ENCODE results near the gene KRT10.

The KRT10 gene

GRCh38 chr17:40809721-40810421 lies 12.5 kb downstream of the KRT10 start:
- Mint-ChIP-seq H3K27me3 (peaks cover 71% of the 10 kb centered on the region), H3K36me3 (ENCODE audit: low read depth) (no peaks in the 10 kb centered on the region), H3K9me3 (peaks cover 6% of the 10 kb centered on the region), H3K27ac (no peak overlapping the region), H3K4me1 (ENCODE audit: low read depth) (no peaks in the 10 kb centered on the region), H3K4me3 (no peak overlapping the region)
- intact Hi-C loops (cut with micrococcal nuclease), result loop anchor here (10.0 kb wide), 1 partner anchor 515 kb away; no protein-coding TSS in a partner anchor

DNA sequence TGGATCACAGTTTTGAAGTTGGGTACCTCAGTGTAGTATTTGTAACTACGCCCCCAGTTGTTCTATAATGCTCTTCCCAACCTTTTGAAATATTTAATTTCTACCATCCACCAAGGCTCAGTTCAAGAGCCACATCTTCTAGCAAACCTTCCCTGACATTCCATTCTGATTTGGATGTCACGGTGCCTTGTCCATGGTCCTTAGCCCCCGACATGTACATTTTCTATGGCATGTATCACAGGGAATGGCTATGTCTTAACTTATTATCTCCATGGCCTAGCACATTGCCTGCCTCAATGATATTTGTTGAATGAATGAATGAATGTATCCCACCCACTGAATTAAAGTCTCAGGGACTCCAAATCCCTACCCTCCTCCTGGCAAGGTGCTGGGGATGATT lies 16.3 kb downstream of the KRT10 start:
- H3K27me3 Mint-ChIP-seq, result peaks cover 50% of the 10 kb centered on the region
- no peaks in the 10 kb centered on the region for H3K36me3 Mint-ChIP-seq (ENCODE audit: low read depth)
- H3K4me1 Mint-ChIP-seq (ENCODE audit: low read depth), result no peaks in the 10 kb centered on the region
- no peaks in the 10 kb centered on the region for H3K9me3 Mint-ChIP-seq
- intact Hi-C loops (cut with micrococcal nuclease), result loop anchor here (10.0 kb wide), 1 partner anchor 519 kb away; no protein-coding TSS in a partner anchor
- no peak overlapping the region for H3K4me3 Mint-ChIP-seq
- H3K27ac Mint-ChIP-seq, result no peak overlapping the region

DNA sequence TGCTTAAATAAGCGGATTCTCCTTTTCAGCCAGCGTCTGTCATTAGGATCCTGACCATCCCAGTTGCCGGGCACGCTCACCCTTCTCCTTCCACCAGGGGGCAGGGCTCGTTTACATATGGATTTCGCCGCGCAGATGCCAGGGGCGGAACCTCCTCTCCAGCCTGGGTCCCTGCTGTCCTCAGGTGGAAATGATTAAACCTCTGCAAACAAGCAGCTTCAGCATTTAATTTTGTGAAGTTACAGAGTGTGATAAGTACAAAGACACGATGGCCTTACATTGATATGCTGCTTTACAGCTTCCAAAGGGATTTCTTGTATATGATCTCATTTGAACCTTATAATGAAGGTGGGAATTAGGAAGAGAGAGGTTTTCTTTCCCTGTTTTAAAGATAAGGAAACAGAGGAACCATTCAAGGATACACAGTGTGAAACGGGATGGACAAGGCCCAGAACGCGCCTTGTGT lies 18.8 kb downstream of the KRT10 start:
- intact Hi-C loops (cut with micrococcal nuclease), result loop anchor here (2.0 to 10.0 kb wide), 3 partner anchors 521 to 859 kb away; no protein-coding TSS in a partner anchor
- H3K27me3 Mint-ChIP-seq, result peaks cover 42% of the 10 kb centered on the region
- H3K4me1 Mint-ChIP-seq (ENCODE audit: low read depth), result no peaks in the 10 kb centered on the region
- no peak overlapping the region for H3K4me3 Mint-ChIP-seq
- no peaks in the 10 kb centered on the region for H3K36me3 Mint-ChIP-seq (ENCODE audit: low read depth)
- H3K9me3 Mint-ChIP-seq, result no peaks in the 10 kb centered on the region
- H3K27ac Mint-ChIP-seq, result no peak overlapping the region

- Mint-ChIP-seq H3K4me3 (no peak overlapping the region), H3K9me3 (no peaks in the 10 kb centered on the region), H3K4me1 (ENCODE audit: low read depth) (no peaks in the 10 kb centered on the region), H3K27ac (no peak overlapping the region), H3K36me3 (ENCODE audit: low read depth) (no peaks in the 10 kb centered on the region), H3K27me3 (peaks cover 33% of the 10 kb centered on the region)
- intact Hi-C loops (cut with micrococcal nuclease), result loop anchor here (5.0 to 10.0 kb wide), 2 partner anchors 524 to 746 kb away; no protein-coding TSS in a partner anchor
These were observed 21.3 kb downstream of the KRT10 start for GRCh38 chr17:40801157-40801556.

DNA sequence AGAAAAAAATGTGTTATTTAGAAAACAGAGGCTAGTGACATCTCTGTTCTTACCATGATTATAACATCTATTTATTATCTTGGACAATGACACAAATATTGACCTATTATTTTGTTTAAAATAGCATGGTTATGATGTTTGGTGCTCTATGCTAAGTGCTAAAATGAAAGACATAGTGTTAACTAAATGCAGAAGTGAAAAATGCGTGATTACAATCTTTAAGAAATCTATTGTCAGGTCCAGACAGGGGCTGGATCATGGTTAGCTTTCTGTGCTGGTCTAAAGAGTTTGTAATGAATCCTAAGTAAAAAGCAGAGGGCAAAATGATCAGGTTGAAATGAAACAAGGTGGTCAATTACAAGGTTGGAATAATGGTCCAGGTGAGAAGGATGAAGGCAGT lies 22.0 kb downstream of the KRT10 start:
- peaks cover 33% of the 10 kb centered on the region for H3K27me3 Mint-ChIP-seq
- no peak overlapping the region for H3K27ac Mint-ChIP-seq
- H3K36me3 Mint-ChIP-seq (ENCODE audit: low read depth), result no peaks in the 10 kb centered on the region
- intact Hi-C loops (cut with micrococcal nuclease), result loop anchor here (5.0 to 10.0 kb wide), 2 partner anchors 524 to 747 kb away; no protein-coding TSS in a partner anchor
- H3K9me3 Mint-ChIP-seq, result no peaks in the 10 kb centered on the region
- no peak overlapping the region for H3K4me3 Mint-ChIP-seq
- H3K4me1 Mint-ChIP-seq (ENCODE audit: low read depth), result no peaks in the 10 kb centered on the region

- Mint-ChIP-seq H3K4me1 (ENCODE audit: low read depth) (no peaks in the 10 kb centered on the region), H3K4me3 (no peak within 1 kb of the TSS), H3K27me3 (peaks cover 27% of the 10 kb centered on the region), H3K27ac (no peak within 1 kb of the TSS), H3K9me3 (no peaks in the 10 kb centered on the region), H3K36me3 (ENCODE audit: low read depth) (no peaks in the 10 kb centered on the region)
- intact Hi-C loops (cut with micrococcal nuclease), result loop anchor here (5.0 to 10.0 kb wide), 3 partner anchors 175 to 747 kb away; no protein-coding TSS in a partner anchor
These were observed 22.6 kb downstream of the KRT10 start, which contains the start of gene KRT28 for GRCh38 chr17:40799859-40800258. Gene KRT28, minus strand, starts transcription at chr17:40799959. Its CDS starts 66 bp downstream, at chr17:40799893.

DNA sequence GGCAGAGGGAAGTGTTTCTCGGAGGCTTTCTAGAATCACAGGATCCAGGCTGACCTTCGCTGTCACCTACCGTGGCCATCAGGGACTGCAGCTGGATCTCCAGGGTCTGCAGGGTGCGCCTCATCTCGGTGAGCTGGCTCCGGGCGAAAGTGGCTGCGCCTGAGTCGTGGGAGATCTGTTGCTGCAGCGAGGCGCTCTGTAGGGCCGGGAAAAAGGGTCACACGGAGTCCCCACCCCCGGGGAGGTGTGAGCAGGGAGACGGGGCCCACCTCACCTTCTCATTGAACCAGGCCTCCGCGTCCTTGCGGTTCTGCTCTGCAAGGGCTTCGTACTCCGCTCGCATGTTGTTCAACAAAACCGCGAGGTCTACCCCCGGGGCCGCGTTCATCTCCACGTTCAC lies 25.6 kb downstream of the KRT10 start:
- H3K27ac Mint-ChIP-seq, result no peak overlapping the region
- intact Hi-C loops (cut with micrococcal nuclease), result loop anchor here (10.0 kb wide), 1 partner anchor 172 kb away; no protein-coding TSS in a partner anchor
- H3K36me3 Mint-ChIP-seq (ENCODE audit: low read depth), result no peaks in the 10 kb centered on the region
- no peaks in the 10 kb centered on the region for H3K4me1 Mint-ChIP-seq (ENCODE audit: low read depth)
- H3K27me3 Mint-ChIP-seq, result peaks cover 34% of the 10 kb centered on the region
- H3K9me3 Mint-ChIP-seq, result no peaks in the 10 kb centered on the region
- H3K4me3 Mint-ChIP-seq, result no peak overlapping the region

GRCh38 chr17:40795019-40795667 lies 27.3 kb downstream of the KRT10 start:
- H3K4me1 Mint-ChIP-seq (ENCODE audit: low read depth), result no peaks in the 10 kb centered on the region
- peaks cover 39% of the 10 kb centered on the region for H3K27me3 Mint-ChIP-seq
- no peaks in the 10 kb centered on the region for H3K9me3 Mint-ChIP-seq
- intact Hi-C loops (cut with micrococcal nuclease), result loop anchor here (10.0 kb wide), 1 partner anchor 170 kb away; no protein-coding TSS in a partner anchor
- no peak overlapping the region for H3K27ac Mint-ChIP-seq
- no peaks in the 10 kb centered on the region for H3K36me3 Mint-ChIP-seq (ENCODE audit: low read depth)
- H3K4me3 Mint-ChIP-seq, result no peak overlapping the region

- intact Hi-C loops (cut with micrococcal nuclease), result loop anchor here (10.0 kb wide), 1 partner anchor 170 kb away; no protein-coding TSS in a partner anchor
- Mint-ChIP-seq H3K27me3 (peaks cover 41% of the 10 kb centered on the region), H3K4me3 (no peak overlapping the region)
These were observed 27.9 kb downstream of the KRT10 start for GRCh38 chr17:40794466-40794865.

GRCh38 chr17:40793832-40794231 lies 28.6 kb downstream of the KRT10 start:
- H3K4me1 Mint-ChIP-seq (ENCODE audit: low read depth), result no peaks in the 10 kb centered on the region
- no peaks in the 10 kb centered on the region for H3K36me3 Mint-ChIP-seq (ENCODE audit: low read depth)
- no peak overlapping the region for H3K27ac Mint-ChIP-seq
- no peak overlapping the region for H3K4me3 Mint-ChIP-seq
- no peaks in the 10 kb centered on the region for H3K9me3 Mint-ChIP-seq
- intact Hi-C loops (cut with micrococcal nuclease), result loop anchor here (10.0 kb wide), 1 partner anchor 169 kb away; no protein-coding TSS in a partner anchor
- peaks cover 40% of the 10 kb centered on the region for H3K27me3 Mint-ChIP-seq

More at GRCh38 chr17:40794466-40794865, 27.9 kb downstream of the KRT10 start:
- Mint-ChIP-seq H3K36me3 (ENCODE audit: low read depth) (no peaks in the 10 kb centered on the region), H3K27ac (no peak overlapping the region), H3K9me3 (no peaks in the 10 kb centered on the region), H3K4me1 (ENCODE audit: low read depth) (no peaks in the 10 kb centered on the region)

- Mint-ChIP-seq H3K9me3 (no peaks in the 10 kb centered on the region), H3K4me3 (no peak overlapping the region), H3K36me3 (ENCODE audit: low read depth) (no peaks in the 10 kb centered on the region), H3K27ac (no peak overlapping the region), H3K27me3 (peaks cover 43% of the 10 kb centered on the region), H3K4me1 (ENCODE audit: low read depth) (no peaks in the 10 kb centered on the region)
- intact Hi-C loops (cut with micrococcal nuclease), result loop anchor here (10.0 kb wide), 1 partner anchor 167 kb away; no protein-coding TSS in a partner anchor
These were observed 30.5 kb downstream of the KRT10 start for GRCh38 chr17:40791787-40792436.

GRCh38 chr17:40791111-40791510 lies 31.3 kb downstream of the KRT10 start:
- H3K4me3 Mint-ChIP-seq, result no peak overlapping the region
- no peaks in the 10 kb centered on the region for H3K4me1 Mint-ChIP-seq (ENCODE audit: low read depth)
- H3K9me3 Mint-ChIP-seq, result no peaks in the 10 kb centered on the region
- intact Hi-C loops (cut with micrococcal nuclease), result loop anchor here (10.0 kb wide), 1 partner anchor 166 kb away; no protein-coding TSS in a partner anchor
- H3K27ac Mint-ChIP-seq, result no peak overlapping the region
- no peaks in the 10 kb centered on the region for H3K36me3 Mint-ChIP-seq (ENCODE audit: low read depth)
- H3K27me3 Mint-ChIP-seq, result peaks cover 36% of the 10 kb centered on the region

- Mint-ChIP-seq H3K4me3 (no peak within 1 kb of the TSS), H3K9me3 (no peaks in the 10 kb centered on the region)
These were observed 40.0 kb downstream of the KRT10 start, which contains the start of gene KRT27 for GRCh38 chr17:40782450-40782849. Gene KRT27, minus strand, starts transcription at chr17:40782550. Its CDS starts 57 bp downstream, at chr17:40782493.

More at GRCh38 chr17:40782450-40782849, 40.0 kb downstream of the KRT10 start, which contains the start of gene KRT27:
- Mint-ChIP-seq H3K36me3 (ENCODE audit: low read depth) (no peaks in the 10 kb centered on the region), H3K27ac (no peak within 1 kb of the TSS), H3K4me1 (ENCODE audit: low read depth) (no peaks in the 10 kb centered on the region), H3K27me3 (peaks cover 52% of the 10 kb centered on the region)
- intact Hi-C loops (cut with micrococcal nuclease), result no loop called here

Measured in dendritic cell treated with granulocyte-macrophage colony-stimulating factor and Interleukin-4, amounts not matched to agents 40 ng/mL and 50 ng/mL, for 4 days (primary cell).